GM23338 (cell line): ENCODE measurements around the gene FBXW7. TPM values are rescaled to one million over a fixed set of nuclear protein-coding genes. Genes with fewer than 3 reads are reported as not detected.
A peak's percentile ranks its signal among the peaks of the same experiment; 100 is the strongest.

ENCODE experiments used
- ATAC-seq: fragments of 200-7000 bp; cut with Tn5 transposase; 3 replicates; pipeline ENCODE4 v1.9.1; 2020
- DNase-seq: peaks from one replicate; pipeline ENCODE4 v3.0.0-alpha.2; 2015; ENCODE audit warnings: low spot score
- H2AFZ ChIP-seq: fragments of 200-600 bp; sonication (generic); 2 replicates; pipeline ENCODE4 v1.8.0; 2016; ENCODE audit warnings: antibody characterized with exemption, mild to moderate bottlenecking, moderate library complexity
- H3F3A ChIP-seq: fragments of 200-600 bp; sonication (generic); replicated peaks from 2 replicates; pipeline ENCODE4 v1.8.0; 2017; ENCODE audit warnings: antibody characterized with exemption, mixed run types, low read depth
- H3K27ac ChIP-seq: fragments of 200-600 bp; sonication (generic); 2 replicates; pipeline ENCODE4 v1.6.1; 2016; ENCODE audit warnings: low read depth
- H3K27me3 ChIP-seq: fragments of 200-600 bp; sonication (generic); 2 replicates; pipeline ENCODE4 v1.8.0; 2016; ENCODE audit warnings: mild to moderate bottlenecking, mixed run types, moderate library complexity; ENCODE audit not compliant: insufficient read depth
- H3K36me3 ChIP-seq: fragments of 200-600 bp; sonication (generic); 2 replicates; pipeline ENCODE4 v1.8.0; 2016; ENCODE audit warnings: mild to moderate bottlenecking; ENCODE audit not compliant: insufficient read depth
- H3K4me1 ChIP-seq: fragments of 200-600 bp; sonication (generic); 2 replicates; pipeline ENCODE4 v1.8.0; 2016; ENCODE audit warnings: mild to moderate bottlenecking, moderate library complexity; ENCODE audit not compliant: insufficient read depth
- H3K4me2 ChIP-seq: fragments of 200-600 bp; sonication (generic); 2 replicates; pipeline ENCODE4 v1.7.1; 2017; ENCODE audit warnings: mixed run types
- H3K4me3 ChIP-seq: fragments of 200-600 bp; sonication (generic); 2 replicates; pipeline ENCODE4 v1.6.1; 2016; ENCODE audit warnings: mixed run types
- H3K79me2 ChIP-seq: fragments of 200-600 bp; sonication (generic); replicated peaks from 2 replicates; pipeline ENCODE4 v1.8.0; 2017; ENCODE audit warnings: mild to moderate bottlenecking; ENCODE audit not compliant: insufficient read depth
- H3K9me2 ChIP-seq: fragments of 200-600 bp; sonication (generic); 2 replicates; pipeline ENCODE4 v1.8.0; 2017; ENCODE audit not compliant: insufficient read depth
- H4K20me1 ChIP-seq: fragments of 200-600 bp; sonication (generic); replicated peaks from 2 replicates; pipeline ENCODE4 v1.8.0; 2017; ENCODE audit warnings: mild to moderate bottlenecking; ENCODE audit not compliant: insufficient read depth
- H3K27ac Mint-ChIP-seq: 2 replicates; pipeline ENCODE4 v1.8.0; 2020; ENCODE audit warnings: inconsistent platforms, mild to moderate bottlenecking, moderate library complexity, mixed read lengths
- H3K27me3 Mint-ChIP-seq: 3 replicates; pipeline ENCODE4 v1.8.0; 2022; ENCODE audit warnings: low read depth, mild to moderate bottlenecking, moderate library complexity, mixed read lengths, inconsistent platforms; ENCODE audit not compliant: insufficient read depth, poor library complexity
- H3K36me3 Mint-ChIP-seq: 3 replicates; pipeline ENCODE4 v1.8.0; 2021; ENCODE audit warnings: low read depth, mild to moderate bottlenecking, inconsistent platforms, moderate library complexity, mixed read lengths
- H3K4me1 Mint-ChIP-seq: 3 replicates; pipeline ENCODE4 v1.8.0; 2020; ENCODE audit warnings: mild to moderate bottlenecking, inconsistent platforms, mixed read lengths
- H3K4me3 Mint-ChIP-seq: 3 replicates; pipeline ENCODE4 v1.8.0; 2021; ENCODE audit warnings: moderate library complexity, mild to moderate bottlenecking, inconsistent platforms, mixed read lengths
- H3K9me3 Mint-ChIP-seq: 3 replicates; pipeline ENCODE4 v1.8.0; 2020; ENCODE audit warnings: moderate library complexity, mild to moderate bottlenecking, inconsistent platforms, mixed read lengths
- CREB1 ChIP-seq: fragments of 250-450 bp; sonication (Bioruptor Pico); IDR thresholded peaks from 2 replicates; pipeline ENCODE4 v1.5.0; 2020; ENCODE audit warnings: low read depth, mild to moderate bottlenecking, moderate library complexity
- CTCF ChIP-seq, 2 experiments: fragments of 200-600 bp in 1 of 2; sonication (generic) in 1 of 2; conservative IDR thresholded peaks; 2 replicates each; pipeline versions ENCODE4 v1.5.1 to v1.6.1; 2016 to 2017; ENCODE audit warnings: antibody characterized with exemption in 2 of 2, low read depth in 2 of 2, mild to moderate bottlenecking in 2 of 2, moderate library complexity in 1 of 2
- EZH2 ChIP-seq: fragments of 200-600 bp; sonication (generic); IDR thresholded peaks from one replicate; pipeline ENCODE4 v1.8.0; 2017; ENCODE audit warnings: antibody characterized with exemption, mild to moderate bottlenecking, low read depth; ENCODE audit not compliant: unreplicated experiment
- EZH2phosphoT487 ChIP-seq: fragments of 200-600 bp; sonication (generic); IDR thresholded peaks from one replicate; pipeline ENCODE4 v1.8.1; 2018; ENCODE audit warnings: antibody characterized with exemption; ENCODE audit not compliant: unreplicated experiment
- JUNB ChIP-seq: IDR thresholded peaks from one replicate; pipeline ENCODE4 v1.6.1; 2016; ENCODE audit warnings: antibody characterized with exemption; ENCODE audit not compliant: unreplicated experiment
- POLR2AphosphoS5 ChIP-seq: IDR thresholded peaks from 2 replicates; pipeline ENCODE4 v1.6.1; 2016; ENCODE audit warnings: antibody characterized with exemption, low read depth
- STAT1 ChIP-seq: IDR thresholded peaks from one replicate; pipeline ENCODE4 v1.6.1; 2016; ENCODE audit warnings: antibody characterized with exemption; ENCODE audit not compliant: unreplicated experiment
- ZNF114 ChIP-seq: fragments of 250-450 bp; sonication (Bioruptor Pico); IDR thresholded peaks from 2 replicates; pipeline ENCODE4 v1.5.0; 2020; ENCODE audit warnings: mild to moderate bottlenecking, moderate library complexity
- polyA plus RNA-seq: library from polyadenylated mRNA; unstranded; fragments of >200 nt; fragmentation: Nextera tagmentation; extraction: Ambion mirVana; gene quantifications from 2 replicates; pipeline ENCODE4 v1.2.1, GENCODE V29; 2016
- total RNA-seq: library from RNA; depleted of rRNA; stranded (reverse); fragments of >200 nt; shearing (Covaris generic); gene quantifications from 2 replicates; pipeline ENCODE4 v1.2.3, GENCODE V29; 2014
- TF ChIP-seq, protein P1 (sequence below): IDR thresholded peaks from 2 replicates; pipeline ENCODE4 v1.6.1; 2016; ENCODE audit warnings: antibody characterized with exemption
- TF ChIP-seq, protein P2 (sequence below): IDR thresholded peaks from one replicate; pipeline ENCODE4 v1.6.1; 2018; ENCODE audit warnings: antibody characterized with exemption; ENCODE audit not compliant: unreplicated experiment

Gene FBXW7
- total and polyA plus RNA-seq, 2 experiments from 2014 or later = 25.8 to 34.7 TPM

GRCh38 chr4:152281822-152282221, 254.1 kb downstream of the FBXW7 start:
- Mint-ChIP-seq H3K36me3 (no peaks in the 10 kb centered on the region), H3K4me3 (no peak overlapping the region), H3K4me1 (peaks cover 34% of the 10 kb centered on the region), H3K27me3 (peaks cover 4% of the 10 kb centered on the region), H3K9me3 (no peaks in the 10 kb centered on the region; the same call in 2 of the 3 replicates), H3K27ac (no peak overlapping the region)
- Histone ChIP-seq H3K79me2 (no peaks in the 10 kb centered on the region), H4K20me1 (no peaks in the 10 kb centered on the region), H3K36me3 (no peaks in the 10 kb centered on the region), H3K4me1 (peaks cover 19% of the 10 kb centered on the region), H3K4me2 (no peak overlapping the region), H3K4me3 (no peak overlapping the region), H2AFZ (peak overlapping the region; percentile 66; the same call in 1 of the 2 replicates), H3K9me2 (peaks cover 18% of the 10 kb centered on the region), H3K27ac (no peak overlapping the region), H3K27me3 (no peaks in the 10 kb centered on the region), H3F3A (0 out of 2 replicates have a peak, but pooled peaks cover 3% of the 10 kb centered on the region)
- TF ChIP-seq ZNF114 (no peak), CREB1 (CRISPR knock-in tag) (no peak), STAT1 (no peak), EZH2 (no peak), EZH2phosphoT487 (no peak), CTCF (conservative IDR thresholded peaks at IDR 0.05; ENCODE audit: low read depth in 2 of 2) (no peak)
- TF ChIP-seq, protein P1, sequence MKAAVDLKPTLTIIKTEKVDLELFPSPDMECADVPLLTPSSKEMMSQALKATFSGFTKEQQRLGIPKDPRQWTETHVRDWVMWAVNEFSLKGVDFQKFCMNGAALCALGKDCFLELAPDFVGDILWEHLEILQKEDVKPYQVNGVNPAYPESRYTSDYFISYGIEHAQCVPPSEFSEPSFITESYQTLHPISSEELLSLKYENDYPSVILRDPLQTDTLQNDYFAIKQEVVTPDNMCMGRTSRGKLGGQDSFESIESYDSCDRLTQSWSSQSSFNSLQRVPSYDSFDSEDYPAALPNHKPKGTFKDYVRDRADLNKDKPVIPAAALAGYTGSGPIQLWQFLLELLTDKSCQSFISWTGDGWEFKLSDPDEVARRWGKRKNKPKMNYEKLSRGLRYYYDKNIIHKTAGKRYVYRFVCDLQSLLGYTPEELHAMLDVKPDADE = no peak
- TF ChIP-seq, protein P2, sequence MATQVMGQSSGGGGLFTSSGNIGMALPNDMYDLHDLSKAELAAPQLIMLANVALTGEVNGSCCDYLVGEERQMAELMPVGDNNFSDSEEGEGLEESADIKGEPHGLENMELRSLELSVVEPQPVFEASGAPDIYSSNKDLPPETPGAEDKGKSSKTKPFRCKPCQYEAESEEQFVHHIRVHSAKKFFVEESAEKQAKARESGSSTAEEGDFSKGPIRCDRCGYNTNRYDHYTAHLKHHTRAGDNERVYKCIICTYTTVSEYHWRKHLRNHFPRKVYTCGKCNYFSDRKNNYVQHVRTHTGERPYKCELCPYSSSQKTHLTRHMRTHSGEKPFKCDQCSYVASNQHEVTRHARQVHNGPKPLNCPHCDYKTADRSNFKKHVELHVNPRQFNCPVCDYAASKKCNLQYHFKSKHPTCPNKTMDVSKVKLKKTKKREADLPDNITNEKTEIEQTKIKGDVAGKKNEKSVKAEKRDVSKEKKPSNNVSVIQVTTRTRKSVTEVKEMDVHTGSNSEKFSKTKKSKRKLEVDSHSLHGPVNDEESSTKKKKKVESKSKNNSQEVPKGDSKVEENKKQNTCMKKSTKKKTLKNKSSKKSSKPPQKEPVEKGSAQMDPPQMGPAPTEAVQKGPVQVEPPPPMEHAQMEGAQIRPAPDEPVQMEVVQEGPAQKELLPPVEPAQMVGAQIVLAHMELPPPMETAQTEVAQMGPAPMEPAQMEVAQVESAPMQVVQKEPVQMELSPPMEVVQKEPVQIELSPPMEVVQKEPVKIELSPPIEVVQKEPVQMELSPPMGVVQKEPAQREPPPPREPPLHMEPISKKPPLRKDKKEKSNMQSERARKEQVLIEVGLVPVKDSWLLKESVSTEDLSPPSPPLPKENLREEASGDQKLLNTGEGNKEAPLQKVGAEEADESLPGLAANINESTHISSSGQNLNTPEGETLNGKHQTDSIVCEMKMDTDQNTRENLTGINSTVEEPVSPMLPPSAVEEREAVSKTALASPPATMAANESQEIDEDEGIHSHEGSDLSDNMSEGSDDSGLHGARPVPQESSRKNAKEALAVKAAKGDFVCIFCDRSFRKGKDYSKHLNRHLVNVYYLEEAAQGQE = no peak
- ATAC-seq (no peak), DNase-seq (no peak)

- H3K4me2 ChIP-seq = no peak overlapping the region
- TF ChIP-seq EZH2phosphoT487 = no peak
- no peak for TF ChIP-seq POLR2AphosphoS5
- no peak for TF ChIP-seq STAT1
- TF ChIP-seq JUNB = no peak
- no peak overlapping the region for H3K4me3 Mint-ChIP-seq
- H3K27me3 Mint-ChIP-seq = peaks cover 8% of the 10 kb centered on the region
- peaks cover 34% of the 10 kb centered on the region for H3K4me1 Mint-ChIP-seq
- H3K27ac ChIP-seq = no peak overlapping the region
- no peaks in the 10 kb centered on the region for H3K79me2 ChIP-seq
- DNase-seq = no peak
- H3K4me1 ChIP-seq = peaks cover 19% of the 10 kb centered on the region
- no peaks in the 10 kb centered on the region; the same call in 2 of the 3 replicates for H3K9me3 Mint-ChIP-seq
- H2AFZ ChIP-seq = no peak overlapping the region
- no peaks in the 10 kb centered on the region for H3K36me3 ChIP-seq
- no peaks in the 10 kb centered on the region for H3K36me3 Mint-ChIP-seq
- no peak overlapping the region for H3K4me3 ChIP-seq
- H3K27ac Mint-ChIP-seq = no peak overlapping the region
- peaks cover 21% of the 10 kb centered on the region for H3K9me2 ChIP-seq
- no peaks in the 10 kb centered on the region for H4K20me1 ChIP-seq
- no peak for ATAC-seq
- H3K27me3 ChIP-seq = no peaks in the 10 kb centered on the region
- 0 out of 2 replicates have a peak, but pooled peaks cover 3% of the 10 kb centered on the region for H3F3A ChIP-seq
These were observed 254.7 kb downstream of the FBXW7 start for GRCh38 chr4:152281211-152281610.
